Measurements from ENCODE around the gene ECEL1.
A peak's percentile ranks its signal among the peaks of the same experiment; 100 is the strongest.
"Not testable (repeated sequence)": the region's sequence is repeated elsewhere in the genome, so short reads cannot be mapped to it uniquely, and the experiment has no call there.

The ECEL1 gene

GRCh38 chr2:232458661-232459418 is 28.8 kb downstream of the ECEL1 start:
- DNase-seq (ENCODE audit: low read depth): no peak

GRCh38 chr2:232458051-232458660 is 29.5 kb downstream of the ECEL1 start:
- DNase-seq (ENCODE audit: low read depth): no peak

GRCh38 chr2:232457121-232458011 is 30.3 kb downstream of the ECEL1 start:
- DNase-seq (ENCODE audit: low read depth): no peak

GRCh38 chr2:232456296-232457120 is 31.1 kb downstream of the ECEL1 start:
- DNase-seq (ENCODE audit: low read depth): no peak

- no peak for DNase-seq (ENCODE audit: low read depth)
Measured at GRCh38 chr2:232455426-232456255, 32.0 kb downstream of the ECEL1 start, which contains the start of gene ALPI. TSS of gene ALPI (plus strand) at chr2:232456153. CDS start at chr2:232456200, 47 bp downstream.

- no peak for DNase-seq (ENCODE audit: low read depth)
Measured at GRCh38 chr2:232454630-232455029, 33.0 kb downstream of the ECEL1 start.

GRCh38 chr2:232451645-232452044 is 36.0 kb downstream of the ECEL1 start:
- not testable (repeated sequence) for DNase-seq (ENCODE audit: low read depth)

- no peak for DNase-seq (ENCODE audit: low read depth)
Measured at GRCh38 chr2:232449964-232450363, 37.7 kb downstream of the ECEL1 start.

GRCh38 chr2:232448304-232448690 is 39.3 kb downstream of the ECEL1 start:
- no peak for DNase-seq (ENCODE audit: low read depth)

GRCh38 chr2:232447638-232448303 is 39.9 kb downstream of the ECEL1 start:
- DNase-seq (ENCODE audit: low read depth): no peak

GRCh38 chr2:232447091-232447620 is 40.5 kb downstream of the ECEL1 start:
- DNase-seq (ENCODE audit: low read depth): no peak

GRCh38 chr2:232446266-232446777 is 41.3 kb downstream of the ECEL1 start:
- not testable (repeated sequence) for DNase-seq (ENCODE audit: low read depth)

- DNase-seq (ENCODE audit: low read depth): not testable (repeated sequence)
Measured at GRCh38 chr2:232445149-232445885, 42.3 kb downstream of the ECEL1 start.

- DNase-seq (ENCODE audit: low read depth): peak; percentile 41
Measured at GRCh38 chr2:232444409-232445148, 43.1 kb downstream of the ECEL1 start.

GRCh38 chr2:232443669-232444408 is 43.8 kb downstream of the ECEL1 start:
- not testable (repeated sequence) for DNase-seq (ENCODE audit: low read depth)

- not testable (repeated sequence) for DNase-seq (ENCODE audit: low read depth)
Measured at GRCh38 chr2:232443047-232443446, 44.6 kb downstream of the ECEL1 start.

- DNase-seq (ENCODE audit: low read depth): not testable (repeated sequence)
Measured at GRCh38 chr2:232442431-232442830, 45.2 kb downstream of the ECEL1 start.

All from activated T-helper 9 cell treated with anti-CD3 and anti-CD28 coated beads, Interleukin-2, amount 50 U/mL, for 16 hours (primary cell).